OCI-LY7 (cell line): ENCODE results near the gene LRRC7. TPM values are rescaled to one million over a fixed set of nuclear protein-coding genes. Genes with fewer than 3 reads are reported as not detected.

Source experiments
- BruUV-seq: library from RNA; stranded (reverse); fragments of 400-500 nt; replicated peaks from 2 replicates; lab custom pipeline; 2021; lab: Mats Ljungman, UMichigan
- CTCF ChIA-PET: fragments of 300-600 bp; sonication (Branson Sonifier 250); formaldehyde crosslinking; loops from one replicate; lab custom pipeline; 2022; ENCODE audit warnings: antibody characterized with exemption; ENCODE audit not compliant: unreplicated experiment; lab: Charles Lee
- POLR2A ChIA-PET: fragments of 300-600 bp; sonication (Branson Sonifier 250); formaldehyde crosslinking; loops from one replicate; lab custom pipeline; 2022; ENCODE audit warnings: antibody characterized with exemption; lab: Charles Lee
- DNase-seq: peaks from one replicate; pipeline ENCODE4 v3.0.0-alpha.2; 2015; ENCODE audit warnings: low spot score
- H2AFZ ChIP-seq: fragments of 200-600 bp; sonication (generic), shearing (Covaris generic); 2 replicates; pipeline ENCODE4 v1.6.1; 2014; ENCODE audit warnings: mild to moderate bottlenecking, antibody characterized with exemption, low read length, moderate library complexity
- H3K27ac ChIP-seq: fragments of 200-600 bp; sonication (generic); 2 replicates; pipeline ENCODE4 v1.5.1; 2014; ENCODE audit warnings: mixed run types, low read depth, mild to moderate bottlenecking, moderate library complexity, low read length, inconsistent platforms; ENCODE audit not compliant: poor library complexity, severe bottlenecking
- H3K36me3 ChIP-seq: fragments of 200-600 bp; sonication (generic); 2 replicates; pipeline ENCODE4 v1.6.1; 2014; ENCODE audit warnings: mild to moderate bottlenecking, antibody characterized with exemption, low read length, moderate library complexity, mixed read lengths; ENCODE audit not compliant: insufficient read depth
- H3K4me1 ChIP-seq: fragments of 200-600 bp; sonication (generic); 2 replicates; pipeline ENCODE4 v1.5.1; 2014; ENCODE audit warnings: mild to moderate bottlenecking, low read length; ENCODE audit not compliant: insufficient read depth, poor library complexity, severe bottlenecking
- H3K4me2 ChIP-seq: fragments of 200-600 bp; sonication (generic); 2 replicates; pipeline ENCODE4 v1.6.1; 2014; ENCODE audit warnings: mild to moderate bottlenecking, low read length
- H3K4me3 ChIP-seq: fragments of 200-600 bp; sonication (generic); 2 replicates; pipeline ENCODE4 v1.5.1; 2014; ENCODE audit warnings: mild to moderate bottlenecking, low read depth, low read length; ENCODE audit not compliant: poor library complexity, severe bottlenecking
- H3K79me2 ChIP-seq: fragments of 200-600 bp; sonication (generic); 2 replicates; pipeline ENCODE4 v1.6.1; 2016; ENCODE audit warnings: low read depth, mild to moderate bottlenecking, low read length, moderate library complexity, mixed read lengths; ENCODE audit not compliant: insufficient read depth
- H3K9me2 ChIP-seq: fragments of 200-600 bp; sonication (generic); 2 replicates; pipeline ENCODE4 v1.6.1; 2016; ENCODE audit warnings: mild to moderate bottlenecking, low read length, mixed read lengths; ENCODE audit not compliant: insufficient read depth
- H3K9me3 ChIP-seq: fragments of 200-600 bp; sonication (generic); 2 replicates; pipeline ENCODE4 v1.6.1; 2014; ENCODE audit warnings: mild to moderate bottlenecking, mixed run types, low read length, mixed read lengths
- H4K20me1 ChIP-seq: fragments of 200-600 bp; sonication (generic); 2 replicates; pipeline ENCODE4 v1.6.1; 2014; ENCODE audit warnings: mild to moderate bottlenecking, antibody characterized with exemption, low read length, moderate library complexity, mixed read lengths; ENCODE audit not compliant: insufficient read depth
- EZH2phosphoT487 ChIP-seq: fragments of 200-600 bp; sonication (generic); IDR thresholded peaks from 2 replicates; pipeline ENCODE4 v1.6.1; 2018; ENCODE audit warnings: low read depth, borderline replicate concordance, mild to moderate bottlenecking, mixed run types, antibody characterized with exemption, low read length, moderate library complexity, mixed read lengths
- intact Hi-C: fragments of 100-400 bp; cut with micrococcal nuclease; formaldehyde crosslinking; loops from one replicate; pipeline ENCODE4 v1.10.0; 2022; ENCODE audit not compliant: unreplicated experiment
- total RNA-seq, 2 experiments: library from RNA; depleted of rRNA in 1 of 2; stranded (reverse); fragments of >200 nt in 1 of 2; shearing (Covaris generic) in 1 of 2; gene quantifications; 2 replicates each; pipeline ENCODE4 v1.2.3, GENCODE V29; 2014 to 2022
- TF ChIP-seq, protein P1 (sequence below): fragments of 200-600 bp; sonication (generic); conservative IDR thresholded peaks from 2 replicates; pipeline ENCODE4 v1.5.1; 2014; ENCODE audit warnings: mild to moderate bottlenecking, antibody characterized with exemption, low read length, moderate library complexity, mixed read lengths

LRRC7 gene
- total RNA-seq, 2 experiments from 2014 or later = not detected

- no peaks in the 10 kb centered on the region for H3K4me1 ChIP-seq
- H3K4me3 ChIP-seq = no peak overlapping the region
- TF ChIP-seq, protein P1, sequence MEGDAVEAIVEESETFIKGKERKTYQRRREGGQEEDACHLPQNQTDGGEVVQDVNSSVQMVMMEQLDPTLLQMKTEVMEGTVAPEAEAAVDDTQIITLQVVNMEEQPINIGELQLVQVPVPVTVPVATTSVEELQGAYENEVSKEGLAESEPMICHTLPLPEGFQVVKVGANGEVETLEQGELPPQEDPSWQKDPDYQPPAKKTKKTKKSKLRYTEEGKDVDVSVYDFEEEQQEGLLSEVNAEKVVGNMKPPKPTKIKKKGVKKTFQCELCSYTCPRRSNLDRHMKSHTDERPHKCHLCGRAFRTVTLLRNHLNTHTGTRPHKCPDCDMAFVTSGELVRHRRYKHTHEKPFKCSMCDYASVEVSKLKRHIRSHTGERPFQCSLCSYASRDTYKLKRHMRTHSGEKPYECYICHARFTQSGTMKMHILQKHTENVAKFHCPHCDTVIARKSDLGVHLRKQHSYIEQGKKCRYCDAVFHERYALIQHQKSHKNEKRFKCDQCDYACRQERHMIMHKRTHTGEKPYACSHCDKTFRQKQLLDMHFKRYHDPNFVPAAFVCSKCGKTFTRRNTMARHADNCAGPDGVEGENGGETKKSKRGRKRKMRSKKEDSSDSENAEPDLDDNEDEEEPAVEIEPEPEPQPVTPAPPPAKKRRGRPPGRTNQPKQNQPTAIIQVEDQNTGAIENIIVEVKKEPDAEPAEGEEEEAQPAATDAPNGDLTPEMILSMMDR = no peak
- no peak for TF ChIP-seq EZH2phosphoT487
- POLR2A ChIA-PET = no interaction called here
- no peaks in the 10 kb centered on the region for H3K9me3 ChIP-seq
- intact Hi-C loops = no loop called here
- no peaks in the 10 kb centered on the region for H3K9me2 ChIP-seq
- H4K20me1 ChIP-seq = no peaks in the 10 kb centered on the region
- CTCF ChIA-PET = no interaction called here
- BruUV-seq = no TSS peak
- H3K79me2 ChIP-seq = no peaks in the 10 kb centered on the region
- no peak overlapping the region for H3K27ac ChIP-seq
- no peak overlapping the region for H2AFZ ChIP-seq
- DNase-seq = no peak
- no peaks in the 10 kb centered on the region for H3K36me3 ChIP-seq
- H3K4me2 ChIP-seq = no peak overlapping the region
Observed at GRCh38 chr1:69791311-69791710, 223.6 kb downstream of the LRRC7 start.

GRCh38 chr1:69794831-69795230 lies 227.1 kb downstream of the LRRC7 start:
- POLR2A ChIA-PET = no interaction called here
- BruUV-seq = no TSS peak

DNA sequence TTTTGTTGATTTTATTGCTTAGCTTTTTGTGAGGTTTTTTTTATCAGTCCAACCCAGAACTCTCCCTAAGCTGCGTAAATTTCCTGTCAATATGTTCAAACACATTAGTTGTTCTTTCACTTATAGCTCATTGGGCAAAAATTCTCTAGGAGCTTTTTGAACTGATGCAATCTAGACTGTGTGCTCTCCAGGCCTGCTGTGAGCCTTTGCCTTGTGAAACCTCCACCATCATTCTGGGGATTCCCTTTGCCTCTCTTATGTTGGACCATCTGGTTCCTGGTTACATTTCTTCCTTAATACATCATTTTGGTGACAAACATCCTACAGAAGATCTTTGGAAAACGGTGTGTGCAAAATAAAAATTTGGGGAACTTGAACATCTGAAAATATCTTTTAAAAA lies 247.2 kb downstream of the LRRC7 start:
- no peak overlapping the region for H3K4me3 ChIP-seq
- POLR2A ChIA-PET = no interaction called here
- no peak overlapping the region for H3K4me2 ChIP-seq
- no peaks in the 10 kb centered on the region for H4K20me1 ChIP-seq
- no peaks in the 10 kb centered on the region for H3K79me2 ChIP-seq
- no peaks in the 10 kb centered on the region for H3K9me3 ChIP-seq
- no peaks in the 10 kb centered on the region for H3K9me2 ChIP-seq
- no TSS peak for BruUV-seq
- DNase-seq = no peak
- no peak overlapping the region for H2AFZ ChIP-seq
- intact Hi-C loops = no loop called here
- TF ChIP-seq, protein P1 = no peak
- no peak for TF ChIP-seq EZH2phosphoT487
- no peak overlapping the region for H3K27ac ChIP-seq
- H3K4me1 ChIP-seq = no peaks in the 10 kb centered on the region
- CTCF ChIA-PET = no interaction called here
- H3K36me3 ChIP-seq = no peaks in the 10 kb centered on the region

More at GRCh38 chr1:69794831-69795230, 227.1 kb downstream of the LRRC7 start:
- H3K9me3 ChIP-seq = no peaks in the 10 kb centered on the region
- CTCF ChIA-PET = no interaction called here
- H3K36me3 ChIP-seq = no peaks in the 10 kb centered on the region
- no peak overlapping the region for H3K4me3 ChIP-seq
- no peak for DNase-seq
- no peaks in the 10 kb centered on the region for H3K79me2 ChIP-seq
- H3K4me1 ChIP-seq = no peaks in the 10 kb centered on the region
- H3K4me2 ChIP-seq = no peak overlapping the region
- TF ChIP-seq, protein P1 = no peak
- TF ChIP-seq EZH2phosphoT487 = no peak
- H3K9me2 ChIP-seq = no peaks in the 10 kb centered on the region
- no peaks in the 10 kb centered on the region for H4K20me1 ChIP-seq
- no peak overlapping the region for H3K27ac ChIP-seq
- intact Hi-C loops = no loop called here
- H2AFZ ChIP-seq = no peak overlapping the region
